ENCODE results near the gene ENTPD6.

The ENTPD6 gene

DNA sequence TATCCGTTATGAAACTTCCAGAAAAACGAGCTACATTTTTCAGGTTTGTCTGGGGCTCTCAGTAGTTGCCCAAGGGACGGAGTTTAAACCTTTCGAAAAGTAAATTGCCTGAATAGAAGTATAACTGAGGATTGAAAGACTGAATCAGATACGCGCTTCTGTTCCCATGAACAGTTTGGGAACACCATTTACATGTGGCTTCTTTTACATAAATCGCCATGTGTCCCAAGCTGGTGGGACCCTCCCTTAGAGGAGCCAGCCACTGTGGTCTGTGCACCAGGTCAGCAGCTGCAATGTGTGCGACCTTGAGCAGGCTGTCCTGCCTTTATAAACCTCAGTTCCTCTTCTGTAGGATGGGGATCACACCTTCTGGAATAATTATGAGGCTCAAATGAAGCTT is 11.0 kb downstream of the ENTPD6 start:
- in situ Hi-C loops (cut with MboI; ENCODE audit: low sequenced_read_pairs), result no loop called here

GRCh38 chr20:25207149-25207959 is 11.8 kb downstream of the ENTPD6 start:
- in situ Hi-C loops (cut with MboI; ENCODE audit: low sequenced_read_pairs), result no loop called here

- in situ Hi-C loops (cut with MboI; ENCODE audit: low sequenced_read_pairs), result no loop called here
These were observed 12.5 kb downstream of the ENTPD6 start for GRCh38 chr20:25207960-25208534.

DNA sequence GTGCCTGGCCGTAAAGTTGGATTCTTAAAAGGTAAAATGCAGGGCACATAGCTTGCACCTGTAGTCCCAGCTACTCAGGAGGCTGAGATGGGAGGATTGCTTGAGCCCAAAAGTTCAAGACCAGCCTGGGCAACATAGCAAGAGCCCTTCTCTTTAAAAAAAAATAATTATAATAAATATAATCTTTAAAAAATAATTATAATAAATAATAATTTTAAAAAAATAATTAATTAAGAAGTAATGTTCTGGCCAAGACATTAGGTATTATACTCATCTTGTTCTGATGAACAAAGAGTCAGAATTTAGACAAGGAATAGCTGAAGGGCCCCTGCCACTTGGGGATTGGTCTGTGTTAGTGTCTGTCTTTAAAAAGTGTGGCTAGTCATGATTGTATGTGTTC is 13.9 kb downstream of the ENTPD6 start:
- in situ Hi-C loops (cut with MboI; ENCODE audit: low sequenced_read_pairs), result no loop called here

- in situ Hi-C loops (cut with MboI; ENCODE audit: low sequenced_read_pairs), result no loop called here
These were observed 14.4 kb downstream of the ENTPD6 start for GRCh38 chr20:25209911-25210310.

DNA sequence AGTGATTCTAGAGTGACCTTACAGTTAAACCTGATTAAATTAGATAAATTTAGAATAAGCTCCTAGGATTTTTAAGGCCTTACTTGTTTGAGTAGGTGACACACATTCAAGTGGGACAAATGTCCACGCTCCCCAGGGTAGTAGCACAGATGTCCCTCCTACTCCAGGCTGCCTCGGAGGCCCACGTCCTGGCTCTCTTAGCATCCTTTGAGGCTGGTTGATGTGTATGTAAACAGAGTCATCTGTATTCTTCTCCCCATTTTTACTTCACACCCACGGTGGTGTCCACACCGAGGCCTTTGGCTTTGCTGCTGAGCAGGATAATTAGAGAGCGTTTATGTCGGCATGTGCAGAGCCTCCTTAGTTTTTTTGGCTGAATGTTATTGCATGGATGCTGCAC is 15.8 kb downstream of the ENTPD6 start:
- in situ Hi-C loops (cut with MboI; ENCODE audit: low sequenced_read_pairs), result no loop called here

- in situ Hi-C loops (cut with MboI; ENCODE audit: low sequenced_read_pairs), result no loop called here
These were observed 16.7 kb downstream of the ENTPD6 start for GRCh38 chr20:25212242-25212641.

DNA sequence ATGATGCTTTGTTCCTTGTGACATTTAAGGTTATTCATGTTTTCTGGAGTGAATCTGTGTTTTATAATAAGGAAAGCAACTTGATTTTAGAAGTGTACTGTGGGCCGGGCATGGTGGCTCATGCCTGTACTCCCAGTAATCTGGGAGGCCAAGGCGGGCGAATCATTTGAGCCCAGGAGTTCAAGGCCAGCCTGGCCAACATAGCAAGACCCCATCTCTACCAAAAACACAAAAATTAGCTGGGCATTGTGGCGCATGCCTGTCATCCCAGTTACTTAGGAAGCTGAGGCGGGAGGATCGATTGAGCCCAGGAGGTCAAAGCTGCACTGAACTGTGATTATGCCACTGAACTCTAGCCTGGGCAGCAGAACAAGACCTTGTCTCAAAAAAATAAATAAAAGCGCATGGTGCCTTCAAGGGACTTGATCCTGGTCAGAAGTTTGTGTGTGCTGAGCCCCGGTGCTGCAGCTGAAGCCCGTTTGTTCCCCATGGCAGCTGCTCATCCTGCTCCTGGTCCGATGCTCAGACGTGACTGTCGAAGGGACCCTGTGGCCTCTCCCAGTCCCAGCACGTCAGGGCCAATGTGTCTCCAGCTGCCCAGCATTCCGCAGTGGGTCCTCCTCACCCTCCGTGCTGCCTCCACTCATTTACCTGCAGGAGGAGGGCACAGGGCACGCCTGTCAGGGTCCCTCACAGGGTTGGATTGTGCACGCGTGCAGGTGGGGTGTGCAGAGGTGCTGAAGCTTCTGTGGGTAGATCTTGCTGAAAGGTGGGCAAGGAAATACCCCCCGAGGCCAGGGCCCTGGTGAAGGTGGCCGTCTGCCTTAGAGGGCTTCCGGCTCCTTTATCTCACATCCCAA is 18.3 kb downstream of the ENTPD6 start:
- in situ Hi-C loops (cut with MboI; ENCODE audit: low sequenced_read_pairs), result no loop called here

DNA sequence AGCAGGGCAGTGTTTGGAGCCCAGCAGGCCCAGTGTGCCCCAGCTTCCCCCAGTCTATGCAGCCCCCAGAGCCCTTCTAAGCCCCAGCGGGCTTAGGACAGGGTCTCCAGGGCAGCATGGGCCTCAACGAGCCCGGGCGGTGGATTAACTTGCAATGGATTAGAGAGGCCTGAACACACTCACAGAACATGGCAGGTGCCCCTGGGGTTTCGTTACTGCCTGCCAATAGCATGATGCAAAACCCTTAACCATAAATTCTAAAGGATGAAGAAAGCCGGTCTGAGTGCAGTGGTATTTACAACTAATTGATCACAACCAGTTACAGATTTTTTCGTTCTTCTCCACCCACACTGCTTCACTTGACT is 18.9 kb downstream of the ENTPD6 start:
- in situ Hi-C loops (cut with MboI; ENCODE audit: low sequenced_read_pairs), result no loop called here

DNA sequence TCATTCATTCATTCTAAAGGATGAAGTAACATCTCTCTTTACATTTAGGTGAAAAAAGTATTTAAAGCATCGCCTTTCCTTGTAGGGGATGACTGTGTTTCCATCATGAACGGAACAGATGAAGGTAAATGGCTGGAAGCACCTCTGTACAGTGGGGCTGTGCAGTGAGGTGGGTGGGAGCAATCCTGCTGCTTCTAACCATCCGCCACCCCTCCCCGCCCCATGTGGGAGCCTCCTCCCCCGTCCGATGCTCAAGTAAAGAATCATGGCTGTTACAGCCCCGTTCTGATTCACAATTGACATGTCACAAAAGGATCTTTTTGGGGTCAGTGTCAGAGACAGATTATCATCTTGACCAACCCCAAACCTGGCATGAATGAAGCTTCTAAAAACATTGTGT is 19.3 kb downstream of the ENTPD6 start:
- in situ Hi-C loops (cut with MboI; ENCODE audit: low sequenced_read_pairs), result no loop called here

- in situ Hi-C loops (cut with MboI; ENCODE audit: low sequenced_read_pairs), result no loop called here
These were observed 20.0 kb downstream of the ENTPD6 start for GRCh38 chr20:25215521-25215920.

DNA sequence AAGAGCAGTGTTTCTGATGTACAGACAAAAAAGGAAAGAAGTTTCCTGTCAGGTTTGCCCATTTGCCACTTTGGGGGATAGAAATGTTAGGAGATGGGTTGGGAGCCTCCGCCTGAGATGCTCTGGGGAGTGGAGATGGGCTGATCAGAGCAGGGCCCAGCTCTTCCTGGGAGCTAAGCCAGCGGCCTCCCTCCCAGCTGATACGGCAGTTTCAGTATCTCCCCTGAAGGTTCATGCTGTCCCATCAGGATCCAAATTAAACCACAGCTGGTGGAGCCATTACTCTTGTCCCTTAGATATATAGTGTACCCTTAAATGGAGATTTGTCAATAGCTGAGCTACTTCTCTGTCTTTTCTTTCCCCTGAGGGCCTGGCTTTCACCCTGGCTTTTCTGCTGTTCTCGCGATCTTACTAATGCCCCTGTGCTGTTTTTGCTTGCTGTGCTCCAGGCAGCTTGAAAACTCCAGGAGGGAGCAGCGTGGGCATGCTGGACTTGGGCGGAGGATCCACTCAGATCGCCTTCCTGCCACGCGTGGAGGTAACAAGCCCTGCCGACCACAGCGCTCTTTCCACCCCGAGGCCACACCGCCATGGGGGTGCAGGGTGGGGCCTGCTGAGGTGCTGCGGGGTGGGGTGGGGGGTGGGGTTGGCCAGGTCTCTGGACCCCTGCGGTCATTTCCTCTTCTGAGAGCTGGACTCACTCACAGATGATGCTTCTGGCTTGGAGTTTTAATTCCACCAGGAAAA is 20.9 kb downstream of the ENTPD6 start:
- in situ Hi-C loops (cut with MboI; ENCODE audit: low sequenced_read_pairs), result no loop called here

- in situ Hi-C loops (cut with MboI; ENCODE audit: low sequenced_read_pairs), result no loop called here
These were observed 21.9 kb downstream of the ENTPD6 start for GRCh38 chr20:25217161-25218108.

GRCh38 chr20:25218109-25218486 is 22.6 kb downstream of the ENTPD6 start:
- in situ Hi-C loops (cut with MboI; ENCODE audit: low sequenced_read_pairs), result no loop called here

DNA sequence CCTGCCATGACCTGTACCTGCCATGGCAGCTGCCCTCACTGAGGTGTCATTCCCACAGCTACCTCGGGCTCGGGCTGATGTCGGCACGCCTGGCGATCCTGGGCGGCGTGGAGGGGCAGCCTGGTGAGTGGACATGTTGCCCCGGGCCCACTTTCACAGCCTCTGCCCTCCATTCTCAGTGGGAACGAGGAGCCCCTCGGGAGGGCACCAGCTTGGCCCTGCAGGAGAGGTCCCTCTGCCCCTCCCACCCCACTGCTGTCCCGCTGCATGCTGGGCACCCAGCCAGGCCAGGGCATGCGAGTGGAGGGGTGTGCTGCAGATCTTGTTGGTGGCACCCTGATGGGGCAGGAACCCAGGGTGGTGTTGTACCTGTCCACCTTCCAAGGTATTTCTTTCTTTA is 23.0 kb downstream of the ENTPD6 start:
- in situ Hi-C loops (cut with MboI; ENCODE audit: low sequenced_read_pairs), result no loop called here

GRCh38 chr20:25219365-25219764 is 23.9 kb downstream of the ENTPD6 start:
- in situ Hi-C loops (cut with MboI; ENCODE audit: low sequenced_read_pairs), result no loop called here

- in situ Hi-C loops (cut with MboI; ENCODE audit: low sequenced_read_pairs), result no loop called here
These were observed 24.7 kb downstream of the ENTPD6 start for GRCh38 chr20:25220021-25220730.

DNA sequence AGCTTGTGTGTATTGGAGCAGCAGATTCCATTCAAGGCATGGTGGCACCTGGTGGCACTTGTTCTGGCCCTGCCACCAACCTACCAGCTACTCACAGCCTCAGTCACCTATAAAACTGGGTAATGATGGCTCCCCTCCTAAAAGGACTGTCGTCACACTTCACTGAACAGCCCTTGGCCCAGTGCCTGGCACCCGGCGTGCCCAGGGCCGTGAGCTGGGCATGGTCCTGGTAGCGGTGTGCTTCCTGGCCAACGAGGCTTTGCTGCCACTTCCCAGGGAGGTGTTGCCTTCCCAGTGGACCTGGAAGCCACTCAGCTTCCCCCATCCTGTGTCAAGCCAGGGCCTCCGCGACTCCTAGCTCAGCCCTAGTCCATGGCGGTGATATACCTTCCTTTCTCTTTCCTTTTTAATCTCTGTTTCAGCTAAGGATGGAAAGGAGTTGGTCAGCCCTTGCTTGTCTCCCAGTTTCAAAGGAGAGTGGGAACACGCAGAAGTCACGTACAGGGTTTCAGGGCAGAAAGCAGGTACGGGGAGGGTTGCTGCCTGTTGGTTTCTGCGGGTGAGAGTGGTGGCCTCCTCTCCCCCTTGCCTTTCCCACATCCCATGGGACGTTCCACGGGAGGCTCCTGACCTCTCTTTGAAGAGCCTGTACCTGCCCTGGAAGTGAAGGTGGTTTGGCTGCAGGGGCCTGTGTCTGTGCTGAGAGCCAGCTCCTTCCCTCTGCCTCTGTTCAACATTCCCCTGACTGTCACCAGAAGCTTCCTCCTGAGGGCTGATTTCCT is 25.5 kb downstream of the ENTPD6 start:
- in situ Hi-C loops (cut with MboI; ENCODE audit: low sequenced_read_pairs), result no loop called here

All from HL-60/S4 (cell line).